HG02588 (cell line): ENCODE measurements around the gene FNDC1.
"Not testable (repeated sequence)": the region's sequence is repeated elsewhere in the genome, so short reads cannot be mapped to it uniquely, and the experiment has no call there.

Source experiments
- ATAC-seq: cut with Tn5 transposase; IDR thresholded peaks from one replicate; pipeline ENCODE4 v1.9.1; 2021; ENCODE audit warnings: mild to moderate bottlenecking, moderate library complexity; ENCODE audit not compliant: unreplicated experiment

The FNDC1 gene

DNA sequence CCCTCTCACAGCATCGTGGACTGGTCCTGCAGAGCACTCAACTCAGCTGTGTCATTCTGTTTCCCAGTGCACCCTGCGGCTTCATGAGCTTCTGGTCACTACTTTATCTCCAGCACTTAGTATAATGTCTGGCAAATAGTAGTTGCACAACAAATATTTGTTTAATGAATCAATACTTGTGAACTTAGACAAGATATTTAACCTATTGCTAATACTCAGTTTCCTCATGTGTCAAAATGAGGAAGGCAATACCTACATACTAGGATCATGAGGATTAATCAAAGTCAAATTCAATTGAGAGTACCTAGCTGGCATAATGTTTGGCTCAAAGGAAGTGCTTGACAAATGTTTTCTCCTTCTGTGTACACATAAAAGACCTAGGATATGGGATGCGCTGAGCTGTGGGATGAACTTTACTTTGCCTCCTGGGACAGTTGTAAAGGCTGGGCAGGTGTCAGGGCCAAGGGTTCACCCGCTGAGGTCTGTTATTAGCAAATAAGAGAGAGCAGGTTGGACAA lies 86.3 kb downstream of the FNDC1 start:
- no peak for ATAC-seq

DNA sequence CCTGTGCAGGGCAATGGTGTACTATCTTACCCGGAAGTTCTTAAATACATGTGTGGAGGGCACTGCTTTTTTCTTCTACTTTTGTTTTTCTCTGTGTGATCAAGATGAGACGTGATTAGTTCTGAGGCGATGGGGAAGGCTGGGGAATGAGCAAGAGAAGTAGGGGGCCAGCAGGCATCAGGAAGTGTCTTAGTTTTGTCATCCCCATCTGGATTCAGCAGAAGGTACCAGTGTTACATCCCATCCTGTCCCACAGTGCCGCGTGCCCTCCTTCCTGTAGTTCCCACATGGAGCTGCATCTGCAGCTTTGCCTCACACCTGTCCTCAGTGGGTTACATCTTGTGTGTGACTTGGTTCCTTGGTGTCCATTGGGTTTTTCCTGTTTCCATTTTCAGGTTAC lies 86.9 kb downstream of the FNDC1 start:
- no peak for ATAC-seq

DNA sequence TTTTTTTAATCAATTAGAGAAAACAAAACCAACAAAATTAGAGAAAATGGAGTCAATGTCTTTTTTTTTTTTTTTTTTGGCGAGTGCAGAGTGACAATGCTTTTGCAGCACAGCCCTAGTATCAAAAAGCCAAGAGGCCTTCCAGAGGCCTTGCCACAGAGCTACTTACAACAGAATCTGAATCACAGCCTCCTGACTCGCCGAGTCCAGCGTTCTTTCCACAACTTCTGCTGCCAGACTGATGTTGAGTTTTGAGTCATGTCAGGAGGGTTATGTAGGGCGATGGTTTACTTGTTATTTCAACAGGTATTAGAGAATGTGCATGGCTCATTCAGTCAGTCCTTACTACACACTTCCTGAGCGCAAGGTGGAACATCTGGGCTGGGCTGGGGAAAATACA lies 88.6 kb downstream of the FNDC1 start:
- ATAC-seq: no peak

DNA sequence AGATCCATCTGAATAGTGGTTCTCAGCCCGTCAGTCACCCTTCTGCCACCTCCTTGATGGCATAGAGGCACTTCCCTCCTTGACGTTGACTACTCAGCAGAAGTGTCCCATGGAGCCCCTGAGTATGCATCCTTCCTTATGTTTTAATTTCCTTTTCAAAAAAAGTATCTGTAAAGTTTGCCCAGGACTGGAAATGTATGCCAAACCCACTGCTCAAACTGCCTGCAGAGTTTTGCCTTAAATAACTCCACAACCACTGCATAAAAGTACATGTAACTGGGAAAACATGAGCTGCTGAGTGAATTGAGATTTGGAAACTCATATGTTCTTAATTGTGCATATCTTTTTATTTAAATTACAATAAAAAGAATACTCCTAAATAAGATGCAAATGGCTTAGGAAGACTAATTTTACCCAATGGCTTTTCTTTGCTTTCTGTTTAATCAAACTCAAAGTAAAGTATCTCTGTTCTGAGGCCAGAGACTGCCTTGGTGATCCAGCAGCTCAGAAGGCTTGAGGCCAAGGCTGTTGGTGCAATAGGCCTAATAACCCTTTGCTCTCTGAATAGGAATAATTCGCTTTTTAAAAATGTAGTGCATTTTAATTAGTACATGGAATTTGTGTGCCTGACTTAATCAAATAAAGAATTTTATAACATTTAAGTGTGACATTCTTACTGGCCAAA lies 90.4 kb downstream of the FNDC1 start:
- no peak for ATAC-seq

DNA sequence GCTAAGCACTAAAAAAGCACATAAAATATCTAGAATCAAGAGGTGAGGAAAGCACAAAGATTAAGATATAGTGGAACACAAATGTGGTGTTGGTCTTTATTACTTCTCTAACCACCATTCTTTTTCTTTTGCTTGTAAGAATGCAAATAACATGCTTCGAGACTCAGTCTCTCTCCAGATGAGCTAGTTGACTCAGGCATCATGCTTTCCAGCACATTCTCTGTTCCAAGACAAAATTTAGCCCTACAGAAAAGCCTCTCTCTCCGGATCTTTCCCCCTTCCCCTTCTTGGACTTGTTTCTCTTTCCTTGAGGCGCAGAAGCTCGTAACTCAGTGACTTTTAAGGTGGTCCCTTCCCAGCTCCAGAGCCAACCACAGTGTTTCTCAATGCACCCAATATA lies 91.0 kb downstream of the FNDC1 start:
- no peak for ATAC-seq

DNA sequence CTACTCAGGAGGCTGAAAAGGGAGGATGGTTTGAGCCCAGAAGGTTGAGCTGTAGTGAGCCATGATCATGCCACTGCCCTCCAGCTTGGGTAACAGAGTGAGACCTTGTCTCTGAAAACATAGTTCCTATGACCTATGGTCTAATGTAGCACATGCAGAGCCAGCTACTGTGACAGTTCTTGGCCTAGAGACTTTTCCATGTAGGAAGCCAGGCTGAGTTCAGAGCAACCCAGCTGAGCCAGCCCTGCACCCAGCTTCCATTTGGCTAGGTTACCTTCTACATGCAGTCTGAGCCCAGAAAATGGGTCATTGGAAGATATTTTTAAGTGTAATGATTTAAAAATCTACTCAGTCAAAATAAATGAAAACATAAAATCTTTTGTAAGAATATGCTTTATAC lies 92.8 kb downstream of the FNDC1 start:
- ATAC-seq: no peak

DNA sequence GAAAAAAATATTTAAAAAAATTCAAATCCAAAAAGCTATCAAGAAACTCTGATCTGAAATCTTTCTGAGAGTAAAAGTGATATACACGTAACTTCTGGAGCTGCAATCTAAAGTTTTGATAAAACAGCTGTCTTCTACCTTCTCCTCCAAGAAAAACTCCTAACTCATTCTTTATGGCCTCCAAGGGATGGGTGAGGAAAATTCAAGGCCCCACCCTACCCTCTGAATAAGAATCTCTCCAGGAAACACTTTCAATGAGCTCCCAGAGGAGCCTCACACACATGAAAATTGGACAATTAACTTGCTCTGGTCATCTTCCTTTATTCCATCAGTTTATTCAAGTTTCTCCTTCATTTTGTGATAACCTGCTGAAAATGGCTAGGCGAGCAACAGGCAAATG lies 93.4 kb downstream of the FNDC1 start:
- ATAC-seq: no peak

DNA sequence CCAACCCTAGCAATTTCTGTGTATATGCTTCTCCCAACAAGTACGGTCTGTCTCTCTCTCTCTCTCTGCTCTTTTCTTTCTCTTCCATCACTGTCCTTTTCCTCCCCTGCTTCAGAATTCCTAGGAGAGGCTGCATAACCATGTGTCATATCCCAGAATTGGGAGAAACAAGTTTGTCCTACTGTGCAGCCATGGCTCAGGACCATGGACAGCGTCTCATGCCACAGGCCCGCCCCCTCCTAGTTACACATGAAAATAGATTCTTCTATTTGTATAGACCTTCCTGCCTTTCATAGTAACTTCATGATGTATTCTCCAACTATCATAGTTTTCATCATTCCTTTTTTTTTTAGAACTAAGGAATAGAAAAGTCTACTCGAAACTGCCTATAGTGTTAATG lies 98.0 kb downstream of the FNDC1 start:
- ATAC-seq: no peak

DNA sequence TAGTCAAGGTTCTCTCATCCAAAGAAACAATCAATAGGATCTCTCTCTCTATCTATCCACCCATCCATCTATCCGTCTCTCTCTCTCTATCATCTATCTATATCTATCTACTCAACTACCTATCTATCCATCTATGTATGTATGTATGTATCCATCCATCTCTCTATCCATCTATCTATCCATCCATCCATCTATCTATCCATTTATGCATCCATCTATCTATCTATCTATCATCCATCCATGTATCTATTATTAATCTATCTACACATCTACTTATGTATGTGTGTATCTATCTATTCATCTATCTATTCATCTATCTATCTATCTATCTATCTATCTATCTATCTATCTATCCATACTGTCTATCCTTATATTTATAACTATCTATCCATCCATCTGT lies 99.3 kb downstream of the FNDC1 start:
- no peak for ATAC-seq

DNA sequence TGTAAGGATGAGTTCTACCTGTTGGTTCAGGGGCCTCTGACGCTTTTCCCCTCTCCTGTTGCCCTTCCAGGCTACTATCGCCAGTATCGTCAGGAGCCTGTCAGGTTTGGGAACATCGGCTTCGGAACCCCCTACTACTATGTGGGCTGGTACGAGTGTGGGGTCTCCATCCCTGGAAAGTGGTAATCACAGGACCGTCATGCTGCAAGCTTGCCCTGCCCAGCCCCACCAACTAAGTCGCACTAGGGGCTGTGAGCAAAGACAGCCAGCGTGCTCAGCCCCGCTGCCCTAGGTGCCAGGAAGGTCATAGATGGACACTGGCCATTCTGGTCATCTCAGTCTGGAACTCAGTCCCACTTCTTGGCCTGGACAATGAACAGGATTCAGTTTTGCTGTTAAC lies 102.1 kb downstream of the FNDC1 start:
- no peak for ATAC-seq

DNA sequence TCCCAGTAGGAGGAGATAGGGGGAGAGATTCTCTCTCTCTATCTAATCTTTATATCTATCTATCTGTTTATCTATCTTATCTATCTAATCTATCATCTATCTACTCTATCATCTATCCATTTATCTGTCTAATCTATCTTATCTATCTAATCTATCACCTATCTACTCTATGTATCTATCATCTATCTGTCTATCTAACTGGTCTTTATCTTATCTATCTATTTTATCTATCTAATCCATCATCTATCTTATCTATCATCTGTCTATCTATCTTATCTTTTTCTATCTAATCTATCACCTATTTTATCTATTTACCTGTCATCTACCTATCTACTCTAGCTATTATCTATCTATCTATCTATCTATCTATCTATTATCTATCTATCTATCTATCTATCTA lies 109.4 kb downstream of the FNDC1 start:
- no peak for ATAC-seq

DNA sequence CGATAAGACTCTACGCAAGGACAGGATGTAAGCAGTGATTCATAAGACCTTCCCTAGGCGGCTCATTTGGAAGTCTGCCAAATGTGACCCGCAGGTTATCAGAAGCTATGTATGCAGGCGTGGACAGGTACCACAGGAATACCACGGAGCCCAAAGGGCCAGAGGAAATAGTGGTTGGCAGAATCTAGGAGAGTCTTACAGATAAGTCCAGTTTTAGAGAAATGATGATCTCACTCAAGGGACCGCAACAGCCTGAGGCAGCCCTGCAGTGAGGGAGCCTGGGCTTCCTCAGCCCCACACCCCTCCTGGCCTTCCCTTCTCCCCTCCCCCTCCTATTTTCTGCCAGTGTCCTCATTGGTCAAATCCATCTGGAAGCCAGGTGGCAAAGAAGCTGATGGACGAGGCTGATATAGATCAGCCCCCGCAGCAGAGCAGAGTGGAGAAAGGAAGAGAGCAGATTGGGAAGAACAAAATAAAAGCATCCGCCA lies 110.6 kb downstream of the FNDC1 start:
- no peak for ATAC-seq

DNA sequence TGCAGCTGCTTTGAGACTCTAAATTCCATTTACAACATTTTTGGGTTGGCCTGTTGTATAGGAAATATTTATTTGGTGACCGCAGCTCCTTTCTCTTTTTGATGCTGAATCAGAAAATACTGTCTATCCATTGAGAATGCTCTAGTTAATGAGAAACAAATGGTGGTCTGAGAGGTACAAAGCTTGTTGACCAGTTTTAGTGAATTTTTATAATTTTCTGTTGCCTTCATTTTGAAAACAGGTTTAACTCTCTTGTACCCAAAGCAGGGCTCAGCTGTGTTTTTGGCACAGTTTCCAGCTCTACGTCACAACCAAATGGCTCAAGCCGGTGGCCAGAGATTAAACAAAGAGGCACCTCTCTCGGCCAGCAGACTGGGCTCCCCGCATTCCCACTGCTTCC lies 113.2 kb downstream of the FNDC1 start:
- no peak for ATAC-seq

DNA sequence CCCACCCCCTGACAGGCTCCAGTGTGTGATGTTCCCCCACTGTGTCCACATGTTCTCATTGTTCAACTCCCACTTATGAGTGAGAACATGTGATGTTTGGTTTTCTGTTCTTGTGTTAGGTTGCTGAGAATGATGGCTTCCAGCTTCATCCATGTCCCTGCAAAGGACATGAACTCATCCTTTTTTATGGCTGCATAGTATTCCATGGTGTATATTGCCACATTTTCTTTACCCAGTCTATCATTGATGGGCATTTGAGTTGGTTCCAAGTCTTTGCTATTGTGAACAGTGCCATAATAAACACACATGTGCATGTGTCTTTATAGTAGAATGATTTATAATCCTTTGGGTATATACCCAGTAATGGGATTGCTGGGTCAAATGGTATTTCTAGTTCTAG lies 115.5 kb downstream of the FNDC1 start:
- ATAC-seq: not testable (repeated sequence)

DNA sequence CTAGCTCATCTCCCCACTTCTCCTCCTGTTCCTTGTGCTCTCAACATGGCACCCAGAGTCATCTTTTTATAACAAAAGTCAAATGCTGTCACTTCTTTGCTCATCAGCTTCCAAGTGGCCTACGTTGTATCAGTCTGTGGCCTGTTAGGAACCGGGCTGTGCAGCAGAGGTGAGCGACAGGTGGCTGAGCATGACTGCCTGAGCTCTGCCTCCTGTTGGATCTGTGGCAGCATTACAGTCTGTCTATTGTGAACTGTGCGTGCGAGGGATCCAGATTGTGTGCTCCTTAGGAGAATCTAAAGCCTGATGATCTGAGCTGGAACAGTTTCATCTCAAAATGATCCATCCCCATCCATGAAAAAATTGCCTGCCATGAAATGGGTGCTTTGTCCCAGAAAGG lies 129.6 kb downstream of the FNDC1 start:
- no peak for ATAC-seq

DNA sequence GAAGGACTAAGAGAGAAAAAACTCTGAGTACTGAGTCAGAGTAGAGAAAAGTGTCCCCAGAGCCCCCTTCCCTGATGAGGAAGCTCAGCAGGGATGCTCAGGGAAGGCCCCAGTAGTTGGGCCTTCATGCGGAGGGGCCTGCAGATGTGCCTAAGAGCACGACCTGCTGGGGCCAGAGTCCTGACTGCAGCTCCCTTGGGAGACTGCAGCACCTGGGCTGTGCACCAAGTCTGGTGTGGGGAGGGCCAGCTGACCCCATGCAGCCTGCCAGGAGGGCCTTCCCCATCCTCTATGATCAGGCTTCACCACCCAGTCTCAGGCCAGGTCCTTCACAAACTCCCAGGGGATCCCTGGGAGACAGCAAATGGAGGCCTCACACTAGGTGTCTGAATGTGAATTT lies 130.4 kb downstream of the FNDC1 start:
- ATAC-seq: no peak

DNA sequence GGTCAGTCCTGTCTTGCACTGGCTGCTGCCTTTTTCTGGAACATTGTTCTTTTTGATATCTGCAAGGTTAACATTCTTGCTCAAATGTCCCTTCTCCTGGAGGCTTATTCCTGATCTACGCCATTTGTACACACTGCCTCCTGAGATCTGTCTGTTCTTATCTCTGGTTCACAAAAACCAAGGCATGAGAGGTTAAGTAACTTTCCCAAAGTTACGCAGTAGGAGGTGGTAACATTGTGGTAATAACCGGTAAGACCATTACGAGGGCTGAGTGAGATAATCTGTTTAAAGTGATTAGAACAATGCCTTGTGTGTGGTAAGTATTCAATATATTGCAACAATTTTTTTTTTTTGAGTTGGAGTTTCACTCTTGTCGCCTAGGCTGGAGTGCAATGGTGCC lies 132.1 kb downstream of the FNDC1 start:
- no peak for ATAC-seq

DNA sequence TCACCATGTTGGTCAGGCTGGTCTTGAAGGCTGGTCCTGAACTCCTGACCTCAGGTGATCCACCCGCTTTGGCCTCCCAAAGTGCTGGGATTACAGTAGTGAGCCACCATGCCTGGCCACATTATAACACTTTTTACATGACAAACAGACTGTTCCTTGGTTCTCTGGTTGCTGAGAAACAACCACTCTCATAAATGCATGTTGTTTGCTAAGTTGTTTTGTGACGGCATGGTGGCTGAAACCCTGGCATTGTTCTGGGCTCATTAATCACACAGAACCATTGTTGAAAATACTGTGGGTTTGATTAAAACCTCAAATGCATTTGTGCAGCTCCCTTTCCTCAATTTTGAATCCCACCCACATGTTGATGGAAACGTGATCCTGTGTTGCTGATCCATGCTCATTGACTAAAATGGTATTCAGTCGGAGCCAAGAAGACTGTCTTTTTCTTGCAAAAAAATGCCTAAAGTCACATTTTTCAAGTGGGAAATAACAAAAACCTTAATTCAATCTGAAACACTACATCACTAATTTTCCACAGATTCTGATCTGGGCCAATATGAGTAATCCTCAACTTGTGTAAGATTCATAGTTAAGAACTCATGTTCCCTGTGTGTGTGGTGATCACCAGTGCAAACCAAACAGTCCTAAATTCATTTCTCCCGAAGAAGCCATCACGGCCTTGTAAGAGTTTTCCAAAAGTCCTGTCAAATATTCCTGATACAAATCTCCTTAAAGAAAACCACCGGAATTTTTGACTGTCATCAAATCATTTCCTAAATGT lies 132.8 kb downstream of the FNDC1 start:
- ATAC-seq: no peak

DNA sequence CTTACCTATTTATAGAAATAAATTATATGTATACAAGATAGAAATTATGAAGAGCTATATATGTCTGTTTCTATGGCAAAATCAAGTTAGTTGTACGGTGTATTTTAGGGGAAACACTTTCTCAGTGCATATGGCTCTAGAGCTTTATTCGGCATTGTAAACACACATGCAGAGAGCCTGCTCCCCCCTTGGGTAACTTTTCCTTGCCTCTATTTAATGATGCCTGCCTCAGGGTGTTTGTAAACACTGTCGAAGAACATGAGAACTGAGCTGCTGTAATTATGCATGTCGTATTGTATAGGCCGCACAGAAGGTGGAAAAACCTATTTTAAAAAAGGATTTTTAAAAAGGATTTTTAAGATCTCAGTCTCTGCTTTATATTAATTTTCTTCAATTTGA lies 133.4 kb downstream of the FNDC1 start:
- ATAC-seq: no peak

DNA sequence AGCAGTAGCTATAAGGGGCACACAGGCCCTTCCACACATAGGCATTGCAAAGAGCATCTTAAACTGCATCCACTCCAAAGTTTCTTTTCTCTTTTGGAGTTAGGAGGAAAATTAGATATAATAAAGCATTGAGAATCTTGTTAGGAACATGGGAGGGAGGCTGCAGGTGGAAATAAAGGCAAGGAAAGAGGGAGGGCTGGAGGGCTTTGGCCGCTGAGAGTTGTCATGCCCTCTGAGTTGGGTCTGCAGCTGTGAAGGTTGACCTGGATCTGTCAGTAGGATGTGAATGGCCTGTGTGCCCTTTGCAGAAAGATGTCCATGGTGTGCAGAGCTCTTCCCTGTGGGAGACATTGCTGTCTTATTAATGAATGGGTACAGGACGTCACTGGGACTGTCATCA lies 134.0 kb downstream of the FNDC1 start:
- ATAC-seq: no peak

DNA sequence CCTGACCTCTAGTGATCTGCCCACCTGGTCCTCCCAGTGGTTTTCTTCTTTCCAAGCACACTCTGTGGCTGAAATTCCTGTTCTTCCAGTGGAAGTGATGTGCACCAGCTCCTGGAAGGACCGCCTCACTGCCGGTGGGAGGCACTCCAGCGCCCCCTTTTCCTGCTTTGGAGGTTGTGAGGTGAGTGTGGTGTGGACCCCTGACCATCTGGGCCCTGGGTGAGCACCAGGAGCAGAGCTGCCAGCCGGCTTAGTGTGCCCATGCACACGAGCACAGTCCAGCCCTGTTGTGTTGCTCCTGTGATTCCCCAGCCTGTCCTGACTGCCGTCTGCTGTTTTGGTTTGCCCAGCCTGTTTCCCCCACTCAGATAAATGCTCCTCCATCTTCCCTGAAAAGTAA lies 134.6 kb downstream of the FNDC1 start:
- ATAC-seq: no peak

DNA sequence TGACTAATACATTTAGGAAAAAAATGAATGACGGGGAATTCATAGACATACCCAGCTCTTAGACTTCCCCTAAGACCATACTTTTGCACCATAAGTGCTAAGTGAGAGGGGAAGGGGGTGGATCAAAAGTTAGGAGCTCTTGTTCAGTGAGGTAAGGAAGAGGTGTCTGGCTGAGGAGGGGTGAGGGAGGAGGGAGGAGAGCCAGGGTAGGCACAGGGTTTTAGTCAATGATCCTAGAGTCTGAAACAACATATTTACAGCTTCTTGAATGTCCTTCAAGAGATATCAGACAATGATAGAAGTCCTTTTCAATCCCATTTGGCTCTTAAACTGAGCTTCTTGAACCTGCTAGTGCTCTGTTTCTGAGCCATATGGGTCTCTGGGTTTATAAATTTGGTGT lies 135.4 kb downstream of the FNDC1 start:
- ATAC-seq: no peak
